ENCODE measurements around the gene CTNNA2.

CTNNA2 gene

DNA sequence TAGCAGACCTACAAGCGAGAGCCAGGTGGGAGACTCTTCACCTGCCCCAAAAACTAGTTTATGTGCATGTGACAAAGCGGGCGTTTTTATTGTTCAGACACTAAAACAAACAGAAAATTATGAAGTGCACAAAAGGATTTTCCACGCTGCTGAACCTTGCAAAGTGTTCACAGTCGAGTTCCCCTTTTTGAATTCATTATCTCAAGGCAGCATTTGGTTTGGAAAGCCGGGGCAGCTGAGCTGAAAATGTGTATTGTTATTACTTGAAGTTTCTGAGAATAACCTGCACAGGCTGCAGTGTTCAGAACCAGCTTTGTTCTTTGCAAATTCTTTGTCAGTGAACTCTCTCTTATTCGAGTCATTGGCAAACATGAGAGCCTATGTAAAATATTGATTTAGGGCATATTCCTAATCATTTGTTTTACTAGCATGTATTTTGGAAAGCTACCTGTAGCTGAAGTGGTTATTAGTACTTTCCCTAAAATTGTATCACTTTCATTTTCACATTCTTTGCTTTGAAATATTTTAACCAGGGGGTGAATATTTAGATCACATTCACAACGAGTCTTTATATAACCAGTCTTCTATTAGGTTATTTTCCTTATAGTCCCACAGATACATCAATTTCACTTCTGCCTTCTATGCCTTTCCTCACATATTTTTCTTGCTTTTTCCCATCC, 732.2 kb downstream of the CTNNA2 start:
- no peak for DNase-seq

DNA sequence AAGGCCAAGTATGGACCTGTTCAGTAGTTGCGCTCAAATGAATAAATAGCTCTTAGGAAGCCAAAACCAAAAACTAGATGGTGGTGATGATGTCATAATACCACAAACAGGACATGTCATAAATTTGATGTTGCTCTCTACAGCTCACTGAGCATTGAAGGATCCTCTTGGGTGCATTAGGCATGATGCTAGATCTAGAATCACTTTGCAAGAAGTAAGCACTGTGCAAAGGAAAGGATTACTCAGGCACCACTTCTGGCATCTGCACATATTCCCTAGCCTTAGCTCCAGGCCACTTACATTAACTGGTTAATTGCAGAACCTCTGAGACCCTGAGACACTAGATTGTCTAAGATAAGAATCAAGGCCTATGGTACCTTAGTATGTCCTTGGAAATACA, 733.7 kb downstream of the CTNNA2 start:
- no peak for DNase-seq

DNA sequence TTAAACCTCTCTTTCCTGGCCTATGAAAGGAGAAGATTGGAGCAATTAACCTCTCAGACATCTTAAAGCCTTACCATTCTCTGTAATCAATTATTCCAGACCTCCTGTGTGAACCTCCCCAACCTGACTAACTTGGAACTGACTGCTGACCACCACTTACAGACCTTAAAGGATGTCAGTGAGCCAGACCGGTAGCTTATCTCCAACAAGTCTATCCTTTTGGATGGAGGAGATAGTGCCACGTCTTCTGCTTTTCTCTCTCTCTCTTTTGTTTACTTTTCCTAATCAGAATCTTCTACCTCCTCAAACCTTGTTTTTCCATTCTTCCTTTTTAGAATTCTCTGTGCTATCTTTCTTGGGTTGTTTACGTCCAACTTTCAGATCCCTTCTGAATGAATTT, 734.5 kb downstream of the CTNNA2 start:
- no peak for DNase-seq

DNA sequence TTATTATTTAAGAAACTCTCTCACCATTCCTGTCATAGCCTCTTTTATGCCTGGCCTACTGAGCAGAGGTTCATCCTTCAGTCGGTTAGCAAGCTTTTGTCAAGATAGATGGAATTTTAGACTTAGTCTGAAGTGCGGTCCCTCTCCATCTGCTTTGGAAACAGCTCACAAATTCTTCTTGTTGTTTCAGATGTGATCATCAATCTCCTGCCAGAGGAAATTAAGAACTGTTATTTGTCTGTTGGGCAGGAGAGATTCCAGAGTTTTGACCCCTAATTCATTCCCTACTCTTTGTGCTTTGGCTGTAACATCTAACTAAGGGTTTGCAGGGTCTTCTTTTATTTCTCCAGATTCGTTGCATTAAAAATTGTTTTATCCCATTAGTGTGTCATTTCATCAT, 735.3 kb downstream of the CTNNA2 start:
- no peak for DNase-seq

DNA sequence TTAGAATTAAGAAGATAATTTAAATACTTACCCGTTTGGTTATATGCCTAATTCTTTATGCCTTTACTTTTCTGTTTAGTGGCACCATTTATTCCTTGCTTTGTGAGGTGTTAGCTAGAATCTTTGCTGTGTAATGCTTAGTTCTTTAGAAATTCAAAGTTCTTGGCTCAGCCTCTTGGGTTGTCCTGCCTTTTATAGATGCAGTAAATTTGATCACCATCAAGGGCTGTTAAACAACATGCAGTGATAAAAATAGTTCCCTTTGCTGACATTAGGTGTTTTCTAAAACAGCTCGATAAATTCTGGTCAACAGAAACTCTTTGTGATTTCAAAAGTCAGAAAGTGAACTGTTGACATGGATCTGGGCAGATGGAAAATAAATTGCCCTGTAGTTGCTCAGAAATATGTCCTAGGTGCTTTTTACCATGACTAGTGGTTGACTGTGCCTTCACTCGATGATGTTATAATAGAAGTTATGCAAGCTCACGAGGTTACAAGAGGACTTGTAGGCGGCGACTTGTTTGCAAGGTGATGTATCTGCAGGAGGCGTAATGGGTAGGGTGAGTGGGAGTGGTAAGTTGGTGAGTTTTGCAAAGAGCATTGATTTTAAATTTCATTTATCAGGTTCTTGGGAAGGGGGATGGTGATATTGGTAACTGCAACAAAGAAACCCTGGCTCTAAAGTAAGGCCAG, 739.6 kb downstream of the CTNNA2 start:
- no peak for DNase-seq

DNA sequence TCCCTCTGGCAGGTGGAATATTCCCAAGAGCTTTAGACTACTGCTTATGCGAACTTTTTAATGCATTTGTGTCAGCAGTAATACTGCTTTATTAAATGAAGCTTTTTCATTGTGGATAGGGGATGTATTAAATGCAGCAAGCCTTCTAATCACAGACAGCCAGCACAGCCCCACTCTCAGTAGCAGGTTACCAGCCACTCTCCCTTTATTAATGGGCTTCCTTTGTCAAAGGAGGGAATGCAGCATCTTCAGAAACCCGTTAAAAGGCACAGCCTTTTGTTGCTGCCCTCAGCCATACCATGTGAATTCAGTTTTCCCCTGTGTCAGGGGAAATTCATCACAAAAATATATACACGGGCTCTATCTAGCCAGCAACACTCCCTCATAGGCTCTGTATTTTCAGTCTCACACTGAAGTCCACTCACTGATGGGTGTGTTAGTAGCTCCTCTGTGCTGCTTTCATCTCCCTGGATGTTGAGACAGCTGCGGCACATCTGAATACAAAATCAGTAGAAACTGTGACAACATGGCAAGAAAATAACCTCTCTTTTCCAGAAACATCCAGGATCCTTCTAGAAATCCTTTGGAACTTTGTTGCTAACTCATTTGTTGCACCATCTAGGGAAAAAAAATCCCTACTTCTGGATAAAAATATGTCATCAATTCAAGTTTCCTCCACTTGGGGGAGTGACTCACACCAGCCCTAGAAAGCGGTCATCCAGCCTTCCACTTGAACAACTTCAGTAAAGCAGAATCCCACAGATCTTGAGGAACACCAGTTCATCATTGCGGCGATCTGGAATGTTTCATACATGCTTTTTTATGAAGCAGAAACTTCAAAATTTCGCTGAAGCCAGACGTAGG, 743.3 kb downstream of the CTNNA2 start:
- DNase-seq: no peak

DNA sequence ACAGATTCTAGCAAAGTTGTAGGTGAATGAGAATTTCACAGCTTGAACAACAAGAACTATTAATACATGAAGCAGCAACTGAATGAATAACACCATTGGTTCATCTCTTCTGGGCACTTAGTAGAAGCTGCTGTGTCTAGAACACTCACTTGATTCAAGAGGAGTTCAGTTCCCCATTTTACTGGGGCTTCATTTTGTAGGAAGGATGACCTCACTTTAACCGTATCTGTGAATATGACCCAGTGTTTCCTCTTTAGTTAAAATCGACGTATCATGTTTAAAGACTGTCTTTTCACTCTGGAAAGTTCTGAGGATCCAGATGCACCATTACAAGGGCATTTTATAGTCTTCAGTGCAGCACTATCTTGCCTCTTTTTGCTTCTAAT, 743.9 kb downstream of the CTNNA2 start:
- no peak for DNase-seq

DNA sequence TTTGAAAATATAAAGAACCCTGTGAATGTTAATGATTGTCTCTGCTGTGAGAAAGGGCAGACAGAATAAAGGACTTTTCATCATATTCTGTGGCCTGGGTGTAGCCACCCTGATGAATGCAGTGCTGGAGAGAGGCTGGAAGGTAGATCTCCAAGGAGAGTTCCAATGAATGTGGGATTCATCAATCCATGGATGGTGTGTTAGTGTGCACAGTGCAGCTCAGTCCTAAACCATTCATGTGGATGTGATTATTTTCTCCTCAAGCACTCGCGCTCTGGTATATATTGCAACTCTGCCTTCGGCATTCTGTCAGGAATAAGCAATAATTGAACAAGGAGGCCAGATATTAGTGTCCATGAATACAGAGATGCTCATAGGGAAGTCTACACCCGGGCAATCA, 744.6 kb downstream of the CTNNA2 start:
- no peak for DNase-seq

DNA sequence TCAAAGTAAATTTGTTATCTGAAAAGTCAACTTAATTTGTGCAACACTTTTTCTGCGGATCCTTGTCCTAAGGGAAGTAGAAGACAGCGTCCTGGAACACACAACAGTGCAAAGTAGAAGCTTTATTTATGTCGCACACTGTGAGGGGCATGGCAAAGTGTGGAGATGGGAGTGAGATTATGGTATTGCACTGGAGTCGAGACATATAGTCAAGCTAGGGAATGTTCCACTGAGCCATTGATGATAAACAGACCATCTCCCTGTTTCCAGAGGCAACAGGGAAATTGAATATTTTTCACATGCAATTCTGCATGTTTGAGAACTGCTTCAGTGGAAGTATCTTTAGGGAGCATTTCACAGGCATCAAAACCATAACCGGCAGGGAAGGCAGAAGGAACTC, 745.5 kb downstream of the CTNNA2 start:
- DNase-seq: no peak

DNA sequence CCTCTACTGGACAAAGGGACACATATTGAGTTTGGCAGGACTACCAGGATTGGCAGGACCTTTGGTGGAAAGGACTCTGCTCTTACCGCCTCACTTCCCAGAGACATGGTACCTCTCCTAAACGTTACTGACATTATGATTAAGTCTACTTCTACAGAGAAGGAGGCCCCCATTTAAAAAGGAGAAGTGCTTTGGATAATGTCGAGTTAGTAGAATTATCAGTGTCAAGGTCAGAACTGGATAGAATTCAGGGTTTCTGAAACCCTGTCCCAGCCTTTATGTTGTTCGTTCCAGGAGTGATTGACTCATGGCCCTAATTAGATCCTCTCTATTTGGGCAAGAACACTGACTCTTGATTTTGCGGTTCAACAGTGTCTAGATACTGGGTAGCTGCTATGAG, 745.9 kb downstream of the CTNNA2 start:
- DNase-seq: no peak

DNA sequence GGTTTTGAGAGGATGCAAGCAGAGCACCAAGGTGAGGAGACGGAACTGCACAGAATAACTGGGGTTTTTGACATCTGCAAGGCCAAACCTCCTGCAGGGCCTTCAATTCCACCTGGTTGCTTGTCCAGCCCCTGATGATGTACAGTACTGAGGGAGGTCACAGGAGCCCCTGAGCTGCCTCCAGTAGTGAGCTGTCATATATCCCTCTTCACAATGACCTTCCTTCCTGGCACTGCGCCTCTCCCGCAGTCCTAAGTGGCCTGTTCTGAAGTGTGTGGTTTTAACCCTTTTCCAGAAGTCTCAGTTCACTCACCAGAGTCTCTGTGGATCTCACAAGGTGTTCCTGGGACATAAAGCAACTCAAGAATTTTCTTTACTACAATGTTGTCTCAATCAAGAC, 746.4 kb downstream of the CTNNA2 start:
- no peak for DNase-seq

DNA sequence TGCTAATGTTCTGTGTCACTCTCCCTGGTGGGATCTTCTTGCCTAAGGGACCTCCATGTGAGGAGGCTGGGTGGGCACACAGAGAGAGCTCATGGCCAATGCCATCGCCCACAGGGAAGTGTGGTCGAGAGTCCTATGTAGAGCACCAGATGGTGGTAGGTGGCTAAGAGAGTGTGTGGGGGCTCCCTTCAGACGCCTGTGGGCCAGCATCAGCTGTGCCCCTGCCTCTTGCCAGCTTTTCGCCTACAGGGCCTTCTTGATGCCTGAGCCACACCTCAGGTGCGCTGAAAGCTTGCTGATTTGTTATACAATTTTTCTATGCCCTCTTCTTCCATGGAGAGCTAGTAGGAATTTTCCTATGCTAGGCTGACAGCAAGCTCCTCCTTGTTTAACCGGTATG, 753.4 kb downstream of the CTNNA2 start:
- DNase-seq: no peak

DNA sequence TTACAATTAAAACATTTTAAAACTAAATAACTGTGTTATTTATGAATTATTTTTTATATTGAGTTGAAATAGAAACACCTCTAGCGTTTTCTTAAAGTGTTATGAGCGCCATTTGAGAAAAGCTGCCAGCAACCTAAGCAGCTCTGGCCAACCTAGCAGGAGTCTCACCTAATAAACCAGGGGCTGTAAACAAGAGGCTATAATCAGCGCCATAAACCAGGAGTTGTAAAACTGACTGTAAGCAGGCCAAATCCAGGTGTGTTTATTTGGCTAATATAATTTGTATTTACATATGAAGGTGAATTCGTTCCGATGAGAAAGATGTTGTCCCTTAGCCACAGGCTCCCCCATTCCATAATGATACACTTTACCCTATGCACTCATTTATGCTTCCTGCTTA, 757.0 kb downstream of the CTNNA2 start:
- no peak for DNase-seq

DNA sequence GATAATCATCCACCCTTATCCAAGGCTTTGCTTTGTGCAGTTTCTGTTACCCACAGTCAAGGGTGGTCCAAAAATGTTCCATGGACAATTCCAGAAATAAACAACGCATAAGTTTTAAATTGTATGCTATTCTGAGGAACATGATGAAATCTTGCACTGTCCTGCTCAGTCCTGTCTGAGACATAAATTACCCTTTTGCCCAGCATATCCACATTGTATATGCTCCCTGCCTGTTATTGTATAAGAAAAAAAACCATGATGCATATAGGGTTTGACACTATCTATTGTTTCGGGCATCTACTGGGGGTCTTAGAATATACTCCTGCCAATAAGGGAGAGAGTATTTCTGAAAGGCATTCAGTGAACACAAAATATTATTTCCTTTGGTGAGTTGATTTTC, 767.7 kb downstream of the CTNNA2 start:
- DNase-seq: no peak

DNA sequence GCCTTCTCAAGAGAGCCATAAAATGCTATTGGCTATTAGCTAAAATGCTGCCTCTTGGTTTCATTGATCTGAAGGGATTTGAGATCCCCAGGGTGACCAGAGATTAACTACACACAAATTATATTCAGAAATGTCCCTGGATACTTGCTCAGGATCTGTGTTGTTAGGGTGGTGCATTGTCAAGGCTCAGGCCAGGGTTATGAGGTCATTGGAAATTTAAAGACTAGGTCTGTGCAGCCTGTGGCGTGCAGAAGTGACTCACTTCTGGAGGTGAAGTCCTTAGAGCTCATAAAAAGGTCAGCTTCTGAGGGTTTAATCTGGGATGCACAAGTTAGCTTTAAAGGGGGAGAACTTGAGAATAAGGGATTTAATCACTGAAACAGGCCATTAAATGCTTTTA, 768.2 kb downstream of the CTNNA2 start:
- no peak for DNase-seq

DNA sequence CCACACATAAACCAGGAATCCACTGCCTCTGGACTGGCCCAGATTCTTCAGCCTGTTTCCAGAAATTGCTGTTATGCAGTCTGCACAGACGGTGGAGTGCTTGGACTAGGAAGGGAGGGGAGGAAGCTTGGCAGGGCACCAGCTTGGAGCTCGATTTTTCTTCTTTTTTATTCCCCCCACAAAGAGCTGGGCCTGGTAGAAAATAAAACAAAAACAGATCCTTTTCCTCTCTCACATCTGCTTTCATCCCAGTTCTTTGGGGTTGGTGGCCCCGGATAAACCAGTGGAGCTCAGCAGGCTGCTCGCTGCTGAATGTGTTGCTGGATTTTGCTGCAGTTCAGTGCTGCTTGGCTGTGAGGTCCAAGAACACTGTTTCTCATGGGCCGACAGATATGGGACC, 775.7 kb downstream of the CTNNA2 start:
- DNase-seq: no peak

DNA sequence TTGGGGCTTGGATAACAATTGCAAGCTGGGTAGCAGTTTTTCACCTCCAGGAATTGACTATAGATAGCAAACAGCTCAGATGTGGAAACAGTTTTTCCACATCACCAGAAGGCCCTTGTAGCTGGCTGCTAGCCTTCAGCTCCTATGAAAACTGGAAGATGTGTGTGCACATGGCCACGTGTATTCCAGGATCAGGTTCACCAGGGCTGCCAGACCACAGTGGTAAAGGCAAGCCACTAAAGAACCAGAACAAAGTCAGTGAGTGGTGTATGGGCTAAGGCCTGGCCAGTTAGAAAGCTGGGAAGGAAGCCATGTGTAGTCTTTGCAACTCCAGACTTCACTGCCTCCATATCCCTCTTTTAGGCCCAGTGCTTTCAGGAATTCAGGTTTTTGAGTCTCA, 778.8 kb downstream of the CTNNA2 start:
- DNase-seq: no peak

DNA sequence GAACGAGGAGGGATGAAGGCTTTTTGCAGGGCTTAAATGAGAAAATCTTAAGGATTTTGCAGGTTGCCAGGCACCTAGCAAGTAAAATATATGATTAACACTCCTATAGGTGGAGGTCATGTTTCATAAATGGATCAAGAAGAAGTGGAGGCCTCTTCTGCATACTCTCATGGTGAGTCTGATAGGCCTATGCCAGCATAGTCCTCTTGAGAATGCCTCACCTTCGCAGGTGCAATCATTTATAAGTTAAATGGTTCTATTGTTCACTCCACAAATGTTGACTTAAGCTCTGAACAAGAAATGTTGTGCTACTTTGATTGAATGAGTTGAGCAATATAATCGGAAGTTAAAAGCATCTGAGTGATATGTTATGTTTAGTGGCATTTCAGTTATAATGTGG, 779.6 kb downstream of the CTNNA2 start:
- no peak for DNase-seq

DNA sequence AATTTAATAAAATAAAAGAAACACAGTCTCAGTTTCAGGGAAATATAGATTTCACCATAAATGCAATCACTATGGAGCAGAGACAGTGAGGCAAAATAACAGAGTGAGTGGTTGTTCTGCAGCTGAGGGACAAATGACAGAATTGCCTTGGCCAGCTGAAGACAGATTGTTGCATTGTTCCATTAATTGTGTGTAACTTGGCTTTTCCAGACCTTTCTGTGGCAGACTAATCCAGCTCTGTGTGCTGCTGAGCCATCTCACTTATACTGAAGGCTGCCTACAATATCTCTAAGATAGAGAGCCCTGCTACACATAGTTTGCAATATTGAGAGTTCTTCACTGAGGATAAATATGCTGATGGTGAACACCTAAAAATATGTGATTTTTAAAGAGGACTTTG, 780.2 kb downstream of the CTNNA2 start:
- DNase-seq: no peak

DNA sequence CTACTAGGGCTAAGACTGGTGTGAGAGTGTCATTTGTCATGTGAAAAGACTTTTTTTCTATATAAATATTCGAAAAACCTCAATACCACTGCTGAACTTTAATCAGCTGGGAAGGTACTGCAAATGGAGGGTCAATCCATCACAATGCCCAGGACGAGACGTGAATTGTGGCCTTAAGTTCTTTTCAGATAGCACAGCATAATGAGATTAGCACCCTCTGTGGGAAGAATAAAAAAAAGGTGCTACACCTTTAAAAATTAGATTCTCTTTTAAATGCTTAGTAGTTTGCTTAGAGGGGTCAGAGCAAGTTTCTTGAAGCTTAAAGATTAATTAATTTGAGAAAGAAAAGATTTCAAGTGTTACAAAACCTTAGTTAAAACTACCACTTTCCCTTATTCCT, 786.1 kb downstream of the CTNNA2 start:
- no peak for DNase-seq

DNA sequence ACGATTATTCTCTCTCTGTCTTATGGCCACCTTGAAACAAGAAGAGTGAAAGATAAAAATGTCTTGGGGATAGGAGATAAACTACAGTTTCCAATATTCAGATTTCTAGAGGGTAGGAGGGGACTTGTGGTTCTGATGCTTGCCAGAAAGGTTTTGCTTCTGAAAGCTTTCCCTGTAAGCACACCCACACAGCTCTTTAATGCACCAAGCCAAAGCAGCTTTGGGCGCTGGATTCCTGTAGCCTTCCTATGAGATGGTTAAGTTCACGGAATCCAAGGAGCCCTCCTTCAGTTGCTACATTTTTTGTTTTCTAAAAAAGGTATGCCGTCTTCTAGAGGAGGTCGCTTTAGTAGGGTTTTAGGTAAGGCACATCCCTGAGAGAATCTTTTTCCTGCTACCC, 786.8 kb downstream of the CTNNA2 start:
- DNase-seq: no peak

DNA sequence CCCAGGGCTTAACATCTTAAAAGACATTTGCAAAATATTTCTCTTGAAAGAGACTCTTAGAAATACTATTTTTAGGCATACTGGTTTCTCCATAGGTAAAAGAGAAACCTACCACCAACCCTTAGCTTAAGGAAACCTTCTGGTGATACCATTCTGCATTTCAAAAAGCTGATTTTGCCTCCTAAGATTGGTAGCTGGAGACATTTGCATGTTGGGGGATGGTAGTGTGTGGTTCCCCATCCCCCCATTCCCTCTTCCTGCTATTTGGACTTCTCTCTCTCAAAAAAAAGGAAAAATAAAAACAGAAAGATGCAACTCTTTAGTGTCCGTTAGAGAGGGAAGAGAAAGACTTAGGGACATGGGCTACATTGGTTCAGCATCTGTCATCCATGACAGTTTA, 787.5 kb downstream of the CTNNA2 start:
- DNase-seq: no peak

DNA sequence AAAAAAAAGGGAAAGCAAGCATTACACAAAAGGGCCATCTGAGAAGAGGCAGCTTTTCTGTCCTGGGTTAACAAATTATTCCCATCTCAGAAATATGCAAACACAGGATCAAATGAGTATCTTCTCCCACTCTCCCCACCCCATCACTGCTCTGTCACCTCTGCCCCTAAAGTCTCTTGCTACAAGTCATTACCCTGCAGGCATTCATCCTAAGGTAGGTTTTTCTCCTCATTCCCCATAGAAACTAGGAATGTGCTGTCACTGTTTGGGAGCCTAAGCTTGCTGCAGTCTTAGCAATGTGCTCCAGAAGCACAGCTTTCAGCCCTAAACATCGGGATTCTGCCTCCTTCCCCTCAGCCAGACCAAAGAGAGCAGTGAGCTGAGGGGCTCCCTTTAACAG, 788.1 kb downstream of the CTNNA2 start:
- no peak for DNase-seq

DNA sequence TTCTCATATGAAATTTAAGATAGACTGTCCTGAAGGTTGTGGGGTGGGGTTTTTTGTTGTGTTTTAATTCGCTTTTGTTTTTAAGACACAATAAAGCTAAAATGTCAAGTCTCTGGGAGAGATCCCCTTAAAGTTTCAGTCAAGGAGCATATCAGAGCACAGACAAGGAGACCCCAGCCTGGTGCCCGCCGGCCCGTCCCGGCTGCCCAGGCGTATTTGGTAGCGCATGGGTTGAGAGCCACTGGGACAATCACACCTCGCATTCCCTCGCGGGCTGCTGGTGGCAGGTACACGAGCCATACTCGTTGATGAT, 789.1 kb downstream of the CTNNA2 start:
- no peak for DNase-seq
